ENCODE results near the gene LPIN2.

The LPIN2 gene

GRCh38 chr18:3056311-3056710 lies 43.4 kb upstream of the LPIN2 start:
- no peak for DNase-seq (ENCODE audit: low read depth)
- no peak for TF ChIP-seq CTCF (IDR thresholded peaks at IDR 0.05; ENCODE audit: control insufficient read depth, extremely low read depth, insufficient read depth)
- H3K4me3 ChIP-seq (ENCODE audit: low read depth, low read length) = no peak overlapping the region

DNA sequence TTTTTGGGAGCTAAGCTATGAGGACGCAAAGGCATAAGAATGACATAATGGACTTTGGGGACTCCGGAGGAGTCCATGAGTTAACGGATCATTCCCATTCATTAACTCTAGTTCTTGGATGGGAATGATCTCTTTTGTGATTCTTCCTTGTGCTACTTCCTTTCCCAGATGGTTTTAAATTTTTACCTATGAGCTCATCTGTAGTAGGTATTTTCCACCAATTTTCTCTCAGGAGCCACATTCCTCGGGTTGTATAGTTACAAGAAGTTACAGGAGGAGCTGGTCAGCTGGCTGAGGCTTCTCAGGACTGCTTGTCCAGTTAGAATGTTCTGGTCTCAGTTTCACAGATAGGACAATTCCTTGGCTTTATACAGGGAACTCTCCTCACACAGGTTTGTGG lies 42.9 kb upstream of the LPIN2 start:
- TF ChIP-seq CTCF (IDR thresholded peaks at IDR 0.05; ENCODE audit: control insufficient read depth, extremely low read depth, insufficient read depth) = no peak
- H3K4me3 ChIP-seq (ENCODE audit: low read depth, low read length) = no peak overlapping the region
- DNase-seq (ENCODE audit: low read depth) = no peak

DNA sequence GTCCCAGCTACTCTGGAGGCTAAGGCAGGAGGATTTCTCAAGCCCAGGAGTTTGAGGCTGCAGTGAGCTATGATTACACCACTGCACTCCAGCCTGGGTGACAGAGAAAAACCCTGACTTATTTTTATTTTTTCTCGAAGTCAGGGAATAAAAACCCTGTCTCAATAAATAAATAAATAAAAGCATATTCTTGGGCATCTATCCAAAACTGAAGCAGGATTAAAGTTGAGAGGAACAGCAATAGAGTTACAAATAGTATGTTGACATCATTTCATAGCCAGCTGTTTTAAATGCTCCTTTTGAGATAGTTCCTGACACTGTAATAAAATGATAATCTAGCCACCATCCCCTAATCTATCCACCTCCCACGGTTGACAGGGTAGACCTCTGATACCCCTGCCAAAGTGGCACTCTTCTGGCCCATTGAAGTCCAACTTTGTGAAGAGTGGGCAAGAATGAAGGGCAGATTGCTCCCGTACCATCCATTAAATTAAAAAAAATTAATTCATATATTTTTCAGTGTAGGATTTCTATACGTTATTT lies 42.3 kb upstream of the LPIN2 start:
- no peak overlapping the region for H3K4me3 ChIP-seq (ENCODE audit: low read depth, low read length)
- DNase-seq (ENCODE audit: low read depth) = no peak
- no peak for TF ChIP-seq CTCF (IDR thresholded peaks at IDR 0.05; ENCODE audit: control insufficient read depth, extremely low read depth, insufficient read depth)

- no peak for DNase-seq (ENCODE audit: low read depth)
- H3K4me3 ChIP-seq (ENCODE audit: low read depth, low read length) = no peak overlapping the region
- no peak for TF ChIP-seq CTCF (IDR thresholded peaks at IDR 0.05; ENCODE audit: control insufficient read depth, extremely low read depth, insufficient read depth)
These were observed 41.8 kb upstream of the LPIN2 start for GRCh38 chr18:3054780-3055179.

DNA sequence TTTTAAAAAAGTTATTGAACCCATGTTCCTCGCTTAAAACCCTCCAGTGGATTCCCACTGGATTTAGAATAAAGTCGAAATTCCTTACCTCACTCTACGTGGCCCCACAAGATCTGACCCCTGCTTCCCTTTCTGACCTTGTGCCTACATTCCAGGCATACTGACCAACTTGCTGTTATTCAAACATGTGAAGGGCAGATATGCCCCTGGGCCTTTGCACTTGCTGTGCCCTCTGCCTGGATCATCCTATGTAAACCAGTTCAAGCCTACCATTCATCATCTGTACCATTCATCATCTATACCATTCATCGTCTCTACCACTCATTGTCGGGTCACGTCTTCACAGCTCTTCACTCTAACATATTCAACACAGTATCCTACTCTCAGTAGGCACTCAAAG lies 41.3 kb upstream of the LPIN2 start:
- TF ChIP-seq CTCF (IDR thresholded peaks at IDR 0.05; ENCODE audit: control insufficient read depth, extremely low read depth, insufficient read depth) = no peak
- no peak for DNase-seq (ENCODE audit: low read depth)
- H3K4me3 ChIP-seq (ENCODE audit: low read depth, low read length) = no peak overlapping the region

DNA sequence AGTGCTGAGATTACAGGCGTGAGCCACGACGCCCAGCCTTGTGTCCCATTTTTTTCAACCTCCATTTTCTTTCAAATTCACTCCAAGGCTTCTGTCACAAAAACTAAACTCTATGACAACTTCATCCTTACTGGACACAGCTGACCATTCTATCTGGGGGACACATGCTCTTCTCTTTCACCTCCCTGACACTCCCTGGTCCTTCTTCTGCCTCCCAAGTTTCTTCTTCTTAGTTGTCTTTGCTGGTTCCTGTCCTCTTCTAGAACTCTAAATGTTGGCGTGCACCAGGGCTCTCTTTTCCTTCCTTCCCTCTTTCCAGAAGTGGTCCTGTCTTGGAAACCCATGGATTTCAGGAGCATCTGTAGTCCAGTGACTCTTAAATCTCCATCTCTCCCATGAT lies 40.1 kb upstream of the LPIN2 start:
- no peak for DNase-seq (ENCODE audit: low read depth)
- no peak for TF ChIP-seq CTCF (IDR thresholded peaks at IDR 0.05; ENCODE audit: control insufficient read depth, extremely low read depth, insufficient read depth)
- H3K4me3 ChIP-seq (ENCODE audit: low read depth, low read length) = no peak overlapping the region

DNA sequence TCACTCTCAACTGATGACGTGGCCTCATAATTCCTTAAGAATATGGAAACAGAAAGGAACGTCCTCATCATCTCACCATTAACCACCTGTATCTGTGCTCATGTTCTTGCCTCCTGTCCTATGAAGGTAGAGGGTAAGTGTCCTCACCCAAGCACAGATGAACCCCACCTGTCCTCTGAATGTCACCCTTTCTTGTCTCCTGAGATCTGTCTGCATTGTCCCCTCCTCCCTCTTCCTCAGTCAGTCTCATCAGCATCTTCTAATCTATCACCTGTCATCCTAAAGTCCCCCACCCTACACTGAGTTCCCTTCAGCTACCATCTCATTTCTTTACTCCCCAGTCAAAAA lies 39.4 kb upstream of the LPIN2 start:
- no peak for DNase-seq (ENCODE audit: low read depth)
- H3K4me3 ChIP-seq (ENCODE audit: low read depth, low read length) = no peak overlapping the region
- TF ChIP-seq CTCF (IDR thresholded peaks at IDR 0.05; ENCODE audit: control insufficient read depth, extremely low read depth, insufficient read depth) = no peak

All from LNCaP clone FGC (cell line).